Activated effector memory CD4-positive, alpha-beta T cell treated with Interleukin-2 at 50 U/mL for 16 hours (primary cell): ENCODE measurements around the gene IQCF6.
"Not testable (repeated sequence)": the region's sequence is repeated elsewhere in the genome, so short reads cannot be mapped to it uniquely, and the experiment has no call there.

Experiments used
- DNase-seq: peaks from one replicate; pipeline ENCODE4 v3.0.0-alpha.2; 2020

IQCF6 gene

GRCh38 chr3:51759203-51759602 is 19.8 kb downstream of the IQCF6 start:
- DNase-seq, result no peak

GRCh38 chr3:51753763-51754750 is 25.0 kb downstream of the IQCF6 start:
- DNase-seq, result not testable (repeated sequence)

GRCh38 chr3:51751287-51751686 is 27.8 kb downstream of the IQCF6 start:
- no peak for DNase-seq

GRCh38 chr3:51750878-51751277 is 28.2 kb downstream of the IQCF6 start:
- no peak for DNase-seq

- no peak for DNase-seq
Observed at GRCh38 chr3:51748327-51748726, 30.7 kb downstream of the IQCF6 start.

- no peak for DNase-seq
Observed at GRCh38 chr3:51747840-51748239, 31.2 kb downstream of the IQCF6 start.

- DNase-seq, result not testable (repeated sequence)
Observed at GRCh38 chr3:51742978-51743377, 36.1 kb downstream of the IQCF6 start.

GRCh38 chr3:51742320-51742719 is 36.7 kb downstream of the IQCF6 start:
- DNase-seq, result not testable (repeated sequence)

- DNase-seq, result no peak
Observed at GRCh38 chr3:51739110-51739509, 39.9 kb downstream of the IQCF6 start.

- no peak for DNase-seq
Observed at GRCh38 chr3:51735950-51736349, 43.1 kb downstream of the IQCF6 start.

- no peak for DNase-seq
Observed at GRCh38 chr3:51735039-51735438, 44.0 kb downstream of the IQCF6 start.

- DNase-seq, result no peak
Observed at GRCh38 chr3:51734572-51734907, 44.5 kb downstream of the IQCF6 start.

- no peak for DNase-seq
Observed at GRCh38 chr3:51733859-51734571, 45.0 kb downstream of the IQCF6 start.

- DNase-seq, result no peak
Observed at GRCh38 chr3:51729042-51729633, 49.9 kb downstream of the IQCF6 start.
